Testis (tissue), 3 donors: ENCODE measurements around the gene NELFCD. TPM values are rescaled to one million over a fixed set of nuclear protein-coding genes. Genes with fewer than 3 reads are reported as not detected.
A peak's percentile ranks its signal among the peaks of the same experiment; 100 is the strongest.
"Not testable (repeated sequence)": the region's sequence is repeated elsewhere in the genome, so short reads cannot be mapped to it uniquely, and the experiment has no call there.

Experiments used
- DNase-seq: peaks from one replicate; pipeline ENCODE4 v3.0.0-alpha.2; 2019
- H3K27ac ChIP-seq, 2 donors: fragments of 200-600 bp; sonication (generic); one replicate each; pipeline ENCODE4 v1.5.1; 2019
- H3K27me3 ChIP-seq: fragments of 200-600 bp; sonication (generic); one replicate; pipeline ENCODE4 v1.5.1; 2019
- H3K36me3 ChIP-seq: fragments of 200-600 bp; sonication (generic); one replicate; pipeline ENCODE4 v1.5.1; 2017; ENCODE audit warnings: low read depth; ENCODE audit errors: missing control alignments
- H3K4me1 ChIP-seq: fragments of 200-600 bp; sonication (generic); one replicate; pipeline ENCODE4 v1.5.1; 2019
- H3K4me3 ChIP-seq, 2 donors: fragments of 200-600 bp; sonication (generic); one replicate each; pipeline ENCODE4 v1.5.1; 2017 to 2019
- H3K9me3 ChIP-seq: fragments of 200-600 bp; sonication (generic); one replicate; pipeline ENCODE4 v1.5.1; 2017
- POLR2A ChIP-seq: fragments of 450-650 bp; IDR thresholded peaks from one replicate; pipeline ENCODE4 v1.6.1; 2017; ENCODE audit warnings: antibody characterized with exemption, mild to moderate bottlenecking, moderate library complexity
- WGBS, 2 donors: methylation state at CpG; one replicate each; pipeline ENCODE4 v1.1.5; 2018; 5-methylcytosine and 5-hydroxymethylcytosine counted together
- intact Hi-C: fragments of 100-400 bp; cut with DNase I; formaldehyde crosslinking; loops from one replicate; pipeline ENCODE4 v1.15.1; 2023; ENCODE audit warnings: low total_unique reads
- polyA plus RNA-seq: library from polyadenylated mRNA; stranded (reverse); fragments of 350-450 nt; fragmentation: Illumina TruSeq; extraction: RNeasy Lipid Tissue Mini Kit (QIAGEN cat#74804); gene quantifications from one replicate; pipeline ENCODE4 v1.2.3, GENCODE V29; 2014; ENCODE audit warnings: low read depth, low replicate concordance; ENCODE audit not compliant: insufficient read depth
- total RNA-seq, 2 donors: library from RNA; depleted of rRNA; stranded (reverse); fragments of >200 nt; gene quantifications; one replicate each; pipeline ENCODE4 v1.2.3, GENCODE V29; 2016
- TF ChIP-seq, protein P1 (sequence below), 3 experiments: fragments of 450-650 bp in 2 of 3; fragments of 200-600 bp in 1 of 3; sonication (generic) in 1 of 3; IDR thresholded peaks; one replicate each; pipeline ENCODE4 v1.5.1; 2016 to 2019; ENCODE audit warnings: antibody characterized with exemption in 3 of 3, mild to moderate bottlenecking in 2 of 3, moderate library complexity in 1 of 3

NELFCD gene
- total and polyA plus RNA-seq, 3 donors from 2014 or later = 103 to 123 (median 105) TPM

DNA sequence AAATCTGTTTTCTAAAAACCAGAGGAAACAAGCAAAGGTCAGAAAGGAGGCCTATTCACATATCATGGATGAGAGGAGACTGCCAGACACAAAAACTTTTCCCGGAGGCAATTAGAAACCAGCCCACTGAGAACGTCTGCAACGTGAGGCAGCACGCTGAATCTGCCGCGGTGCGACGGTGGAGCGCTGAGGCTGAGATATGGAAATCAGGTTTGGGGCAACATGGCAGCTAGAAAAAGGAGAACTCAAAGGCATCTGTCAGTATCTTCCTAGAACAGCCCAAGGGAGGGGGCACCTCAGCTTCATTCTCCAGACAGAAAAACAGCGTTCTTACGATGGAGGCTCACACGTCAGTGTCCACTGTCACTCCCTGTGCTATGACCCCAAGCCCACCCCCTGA is 56.3 kb downstream of the NELFCD start:
- H3K27me3 ChIP-seq = no peaks in the 10 kb centered on the region
- H3K4me1 ChIP-seq = peaks cover 10% of the 10 kb centered on the region
- DNase-seq = no peak
- no peaks in the 10 kb centered on the region for H3K9me3 ChIP-seq
- no peak overlapping the region for H3K4me3 ChIP-seq
- no peaks in the 10 kb centered on the region for H3K36me3 ChIP-seq
- intact Hi-C loops = no loop called here
- TF ChIP-seq, protein P1, sequence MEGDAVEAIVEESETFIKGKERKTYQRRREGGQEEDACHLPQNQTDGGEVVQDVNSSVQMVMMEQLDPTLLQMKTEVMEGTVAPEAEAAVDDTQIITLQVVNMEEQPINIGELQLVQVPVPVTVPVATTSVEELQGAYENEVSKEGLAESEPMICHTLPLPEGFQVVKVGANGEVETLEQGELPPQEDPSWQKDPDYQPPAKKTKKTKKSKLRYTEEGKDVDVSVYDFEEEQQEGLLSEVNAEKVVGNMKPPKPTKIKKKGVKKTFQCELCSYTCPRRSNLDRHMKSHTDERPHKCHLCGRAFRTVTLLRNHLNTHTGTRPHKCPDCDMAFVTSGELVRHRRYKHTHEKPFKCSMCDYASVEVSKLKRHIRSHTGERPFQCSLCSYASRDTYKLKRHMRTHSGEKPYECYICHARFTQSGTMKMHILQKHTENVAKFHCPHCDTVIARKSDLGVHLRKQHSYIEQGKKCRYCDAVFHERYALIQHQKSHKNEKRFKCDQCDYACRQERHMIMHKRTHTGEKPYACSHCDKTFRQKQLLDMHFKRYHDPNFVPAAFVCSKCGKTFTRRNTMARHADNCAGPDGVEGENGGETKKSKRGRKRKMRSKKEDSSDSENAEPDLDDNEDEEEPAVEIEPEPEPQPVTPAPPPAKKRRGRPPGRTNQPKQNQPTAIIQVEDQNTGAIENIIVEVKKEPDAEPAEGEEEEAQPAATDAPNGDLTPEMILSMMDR (IDR thresholded peaks at IDR 0.05) = no peak
- no peak for TF ChIP-seq POLR2A
- H3K27ac ChIP-seq = no peak overlapping the region
- WGBS, 2 donors = 85 to 87% methylated on average over 12 of the region's 12 CpGs

DNA sequence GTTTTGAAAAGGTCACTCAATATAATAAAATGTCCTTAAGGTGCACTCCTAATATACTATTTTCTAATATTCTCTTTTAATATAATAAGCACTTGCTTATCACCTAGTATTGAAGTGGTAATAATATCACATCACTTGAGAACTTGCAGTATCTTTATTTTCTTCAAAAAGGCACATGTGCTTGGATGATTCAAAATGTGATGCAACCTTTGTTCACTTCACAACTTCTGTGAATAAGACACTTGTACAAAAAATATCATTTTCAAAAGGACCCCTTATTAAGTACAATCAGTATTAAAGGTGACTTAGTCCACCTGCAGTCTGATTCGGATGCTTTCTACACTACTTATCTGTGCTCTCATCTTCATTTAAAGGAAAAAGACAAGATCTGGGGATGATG is 58.2 kb downstream of the NELFCD start:
- intact Hi-C loops = no loop called here
- no peak overlapping the region for H3K4me3 ChIP-seq
- 79 to 85% methylated on average over 1 of the region's 1 CpG for WGBS, 2 donors
- H3K27me3 ChIP-seq = no peaks in the 10 kb centered on the region
- TF ChIP-seq POLR2A = no peak
- TF ChIP-seq, protein P1 (IDR thresholded peaks at IDR 0.05) = no peak
- DNase-seq = no peak
- no peaks in the 10 kb centered on the region for H3K36me3 ChIP-seq
- H3K4me1 ChIP-seq = peaks cover 14% of the 10 kb centered on the region
- no peaks in the 10 kb centered on the region for H3K9me3 ChIP-seq
- H3K27ac ChIP-seq = no peak overlapping the region

DNA sequence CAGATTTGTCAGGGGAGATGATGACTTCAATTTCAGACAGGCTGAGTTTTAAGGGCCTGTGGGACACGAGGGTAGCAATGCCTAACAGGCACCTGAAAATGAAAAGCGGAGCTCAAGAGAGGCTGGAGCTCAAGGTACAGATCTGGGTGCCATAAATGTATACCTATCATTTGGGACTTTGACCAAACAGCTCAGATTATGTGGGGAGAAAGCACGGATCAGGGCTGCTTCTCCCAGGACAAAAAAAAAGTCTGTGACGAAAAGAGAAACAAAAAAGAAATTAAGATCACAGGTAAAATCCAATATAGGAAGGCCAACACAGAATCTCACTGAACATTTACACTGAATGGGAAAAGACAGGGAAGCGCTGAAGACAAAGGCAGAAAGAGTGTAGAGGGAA is 59.6 kb downstream of the NELFCD start:
- TF ChIP-seq, protein P1 (IDR thresholded peaks at IDR 0.05) = no peak
- no peak for TF ChIP-seq POLR2A
- Histone ChIP-seq H3K4me1 (peaks cover 14% of the 10 kb centered on the region), H3K27ac (no peak overlapping the region), H3K9me3 (no peaks in the 10 kb centered on the region), H3K4me3 (no peak overlapping the region), H3K36me3 (no peaks in the 10 kb centered on the region), H3K27me3 (no peaks in the 10 kb centered on the region)
- 80 to 85% methylated on average over 5 of the region's 5 CpGs for WGBS, 2 donors
- DNase-seq = no peak
- intact Hi-C loops = no loop called here

DNA sequence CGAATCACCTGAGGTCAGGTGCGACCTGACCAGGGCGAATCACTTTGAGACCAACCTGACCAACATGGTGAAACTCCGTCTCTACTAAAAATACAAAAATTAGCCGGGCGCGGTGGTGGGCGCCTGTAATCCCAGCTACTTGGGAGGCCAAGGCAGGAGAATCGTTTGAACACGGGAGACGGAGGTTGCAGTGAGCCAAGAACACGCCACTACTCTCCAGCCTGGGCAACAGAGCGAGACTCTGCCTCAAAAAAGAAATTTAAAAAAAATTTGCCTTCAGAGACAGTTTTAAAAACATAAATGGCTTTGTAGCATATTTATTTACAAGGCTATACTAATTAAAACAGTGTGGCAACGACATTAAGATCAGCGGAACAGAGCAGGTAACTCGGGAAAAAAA is 60.4 kb downstream of the NELFCD start:
- H3K27ac ChIP-seq = peak overlapping the region in 1 of 2 donors; percentile 71
- intact Hi-C loops, H3K27me3 ChIP-seq, DNase-seq, H3K9me3 ChIP-seq, H3K36me3 ChIP-seq: not testable (repeated sequence)
- peaks cover 14% of the 10 kb centered on the region for H3K4me1 ChIP-seq
- WGBS, 2 donors = 62 to 76% methylated on average over 16 of the region's 16 CpGs
- H3K4me3 ChIP-seq = peak overlapping the region in 1 of 2 donors; percentile 88

DNA sequence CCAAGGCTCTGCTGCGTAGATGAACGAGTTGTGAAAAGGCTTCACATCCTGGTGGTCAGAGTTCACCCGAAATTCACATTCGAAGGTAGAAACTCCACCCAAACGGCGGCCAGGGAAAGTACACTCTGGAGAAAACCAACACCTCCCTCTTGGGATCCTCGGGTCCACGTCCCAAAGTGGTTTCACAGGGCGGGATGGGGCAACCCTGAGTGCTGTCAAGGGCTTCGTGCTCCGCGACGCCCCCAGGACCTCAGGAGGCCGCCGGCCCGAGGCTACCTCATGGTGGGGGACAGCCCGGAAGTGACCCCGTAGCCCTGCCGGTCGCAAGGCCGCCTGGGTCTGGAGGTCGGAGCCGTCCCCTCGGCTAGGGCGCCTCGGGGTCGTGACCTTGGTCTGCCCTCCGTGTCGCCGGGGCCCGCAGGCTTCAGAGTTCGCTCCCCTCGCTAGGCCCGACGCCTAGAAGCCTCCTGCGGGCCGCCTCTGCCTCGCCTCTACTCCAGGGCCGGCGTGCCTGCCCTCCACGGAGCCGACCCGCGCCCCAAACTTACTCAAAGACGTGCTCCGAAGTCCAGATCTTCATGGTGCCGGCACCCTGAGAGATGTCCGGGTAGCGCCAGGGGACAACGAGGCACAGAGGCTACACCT is 61.2 kb downstream of the NELFCD start, which contains the start of gene PRELID3B:
Gene PRELID3B, minus strand, starts transcription at position 636 of the 645 bp plus-strand sequence. Its CDS starts 56 bp downstream, at position 580.
- peak within 1 kb of the TSS; percentile 71 to 74 for H3K27ac ChIP-seq
- no peaks in the 10 kb centered on the region for H3K36me3 ChIP-seq
- H3K4me3 ChIP-seq = peak within 1 kb of the TSS; percentile 67 to 88
- no peaks in the 10 kb centered on the region for H3K9me3 ChIP-seq
- peak; percentile 42 for DNase-seq
- H3K4me1 ChIP-seq = peaks cover 14% of the 10 kb centered on the region
- WGBS, 2 donors = 1 to 3% methylated on average over 21 to 36 of the region's 50 CpGs
- H3K27me3 ChIP-seq = no peaks in the 10 kb centered on the region
- TF ChIP-seq, protein P1 (IDR thresholded peaks at IDR 0.05) = no peak
- TF ChIP-seq POLR2A = no peak
- intact Hi-C loops = no loop called here
